Activated CD4-positive, alpha-beta T cell treated with anti-CD3 and anti-CD28 coated beads for 48 hours (primary cell): ENCODE measurements around the gene ABR.
"Not testable (repeated sequence)": the region's sequence is repeated elsewhere in the genome, so short reads cannot be mapped to it uniquely, and the experiment has no call there.

Source experiments
- DNase-seq: peaks from one replicate; pipeline ENCODE4 v3.0.0-alpha.2; 2020

Gene ABR

DNA sequence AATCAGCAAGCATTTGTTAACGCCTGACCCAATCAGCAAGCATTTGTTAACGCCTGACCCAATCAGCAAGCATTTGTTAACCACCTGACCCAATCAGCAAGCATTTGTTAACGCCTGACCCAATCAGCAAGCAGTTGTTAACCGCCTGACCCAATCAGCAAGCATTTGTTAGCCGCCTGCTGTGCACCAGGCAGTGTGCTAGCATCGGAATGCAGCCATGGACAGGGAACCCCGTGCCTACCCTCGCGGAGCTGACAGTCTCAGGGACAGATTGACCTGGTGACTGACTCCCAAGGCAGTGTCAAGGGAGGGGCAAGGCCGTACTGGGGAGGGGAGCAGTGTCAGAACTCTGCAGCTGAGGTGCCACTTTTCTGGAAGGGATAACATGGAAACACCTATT, 66.9 kb downstream of the ABR start:
- DNase-seq = no peak

DNA sequence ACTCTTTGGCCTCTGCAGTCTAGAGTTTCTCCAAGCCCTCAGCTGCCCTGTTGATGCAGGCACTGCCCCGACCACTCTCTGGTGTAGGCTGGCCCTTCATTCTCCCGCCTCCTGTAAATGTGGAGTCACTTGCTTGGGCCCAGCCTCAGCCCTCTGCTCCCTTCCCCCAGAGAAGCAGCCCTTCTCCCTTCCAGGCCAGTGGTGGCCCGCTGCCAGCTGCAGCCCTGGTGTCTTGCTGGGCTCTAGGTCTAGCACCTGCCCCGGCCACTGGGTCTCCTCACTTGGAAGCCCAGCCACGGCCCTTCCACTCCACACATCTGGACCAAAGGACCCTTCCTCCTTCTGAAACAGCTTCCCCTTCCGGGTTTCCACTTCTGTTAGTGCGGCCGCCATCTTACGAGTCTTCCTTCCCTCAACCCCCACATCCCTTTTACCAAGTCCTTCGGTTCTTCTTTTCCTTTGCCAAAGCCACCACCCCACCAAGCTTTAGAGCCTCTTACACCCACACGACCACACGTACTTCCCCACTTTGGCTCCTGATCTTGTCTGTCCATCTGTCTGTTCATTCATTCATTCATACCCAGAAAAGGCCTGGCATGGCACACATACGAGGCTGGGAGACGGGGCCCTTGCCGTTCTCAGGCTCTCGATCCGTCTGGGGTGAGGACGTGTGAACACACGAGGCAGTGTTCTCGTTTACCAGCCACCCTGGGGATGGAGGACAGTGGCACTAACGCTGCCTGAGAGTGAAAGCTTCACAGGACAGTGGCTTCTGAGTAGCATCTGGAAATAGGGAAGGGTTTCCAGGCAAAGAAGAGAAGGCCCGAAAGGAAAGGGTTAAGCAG, 68.0 kb downstream of the ABR start:
- DNase-seq = no peak

DNA sequence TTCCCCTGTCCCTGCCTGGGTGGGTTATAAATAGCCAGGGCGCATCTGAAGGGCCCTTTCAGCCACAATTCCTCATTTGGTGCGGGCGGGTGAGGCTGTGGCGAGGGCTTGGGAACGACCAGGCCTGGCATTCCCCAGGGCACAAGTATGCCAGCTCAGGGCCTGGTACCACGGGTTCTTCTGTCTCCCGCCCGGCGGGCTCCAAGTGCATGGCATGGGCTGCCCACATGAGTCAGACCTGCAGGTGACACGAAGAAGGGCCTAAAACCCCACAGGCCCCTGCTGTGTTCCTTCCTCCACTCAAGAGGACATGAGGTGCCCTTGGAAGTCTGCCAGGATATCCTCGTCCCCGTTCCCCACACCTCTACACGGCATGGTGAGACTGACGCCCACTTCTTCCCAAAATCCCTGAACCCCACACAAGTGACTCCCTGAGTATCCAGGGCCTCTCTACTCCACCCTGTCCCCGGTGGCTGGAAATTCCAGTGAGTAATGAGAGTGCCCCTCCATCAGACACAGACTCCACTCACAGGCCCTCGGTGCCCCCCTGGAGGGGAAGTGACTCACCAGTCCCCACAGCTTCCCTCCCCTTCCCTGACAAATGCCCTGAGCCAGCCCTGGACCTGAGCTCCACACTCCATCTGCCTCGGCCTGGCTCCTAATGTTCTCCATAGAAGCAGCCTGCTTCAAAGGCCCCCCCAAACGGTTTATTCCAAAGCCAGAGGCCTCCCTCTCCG, 68.8 kb downstream of the ABR start:
- no peak for DNase-seq

DNA sequence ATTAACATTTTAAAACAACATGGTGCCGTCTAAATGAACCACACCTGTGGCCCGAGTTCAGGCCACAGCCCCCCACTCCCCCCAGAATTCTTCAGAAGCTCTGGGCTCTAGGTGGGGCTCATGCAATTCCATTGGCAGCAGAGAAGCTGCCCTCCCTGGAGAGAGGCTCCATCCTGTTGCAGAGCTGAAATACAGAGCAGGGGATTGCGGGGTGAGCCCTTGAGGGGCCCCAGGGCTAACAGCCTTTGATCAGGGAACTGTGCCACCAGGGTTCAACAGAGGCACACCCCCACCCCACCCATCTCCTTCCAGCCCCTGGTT, 69.3 kb downstream of the ABR start:
- DNase-seq = no peak

DNA sequence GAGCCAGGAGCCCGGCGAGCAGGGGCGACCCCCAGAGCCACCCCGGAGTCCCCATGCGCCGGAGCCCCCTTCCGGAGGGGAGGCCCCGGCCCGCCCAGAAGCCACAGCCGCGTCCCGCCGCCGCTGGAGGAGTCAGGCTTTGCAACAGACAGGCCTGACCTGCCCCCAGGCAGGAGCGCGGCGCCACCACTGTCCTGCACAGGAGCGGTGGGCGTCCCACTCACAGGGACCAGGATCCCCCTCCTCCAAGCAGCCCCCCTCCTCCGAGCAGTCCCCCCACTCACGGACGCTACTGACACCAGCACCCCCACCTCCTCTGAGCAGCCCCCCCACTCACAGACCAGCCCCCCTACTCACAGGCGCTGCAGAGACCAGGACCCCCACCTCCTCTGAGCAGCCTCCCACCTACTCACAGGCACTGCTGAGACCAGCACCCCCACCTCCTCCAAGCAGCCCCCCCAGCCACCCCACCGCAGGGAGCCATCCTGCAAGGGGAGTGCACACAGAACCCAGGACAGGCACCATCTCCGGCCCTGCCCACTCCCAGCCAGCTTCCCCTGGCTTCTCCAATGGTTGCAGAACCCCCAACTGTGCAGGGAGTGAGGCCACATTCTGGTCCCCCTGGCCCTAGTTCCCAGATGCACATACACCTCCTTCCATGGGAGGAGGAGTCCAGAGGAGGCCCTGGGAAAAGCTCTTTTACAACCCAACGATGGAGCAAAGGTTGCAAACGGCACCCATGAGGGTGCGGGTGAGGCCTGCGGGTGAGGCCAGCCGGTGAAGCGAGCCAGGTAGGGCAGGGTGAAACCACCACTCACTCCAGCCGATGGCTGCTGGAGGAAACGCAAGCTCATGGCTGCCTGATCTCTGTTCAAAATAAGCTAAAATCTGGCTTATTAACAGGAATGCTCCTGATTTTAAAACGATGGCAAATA, 69.9 kb downstream of the ABR start:
- peak; percentile 67 for DNase-seq

DNA sequence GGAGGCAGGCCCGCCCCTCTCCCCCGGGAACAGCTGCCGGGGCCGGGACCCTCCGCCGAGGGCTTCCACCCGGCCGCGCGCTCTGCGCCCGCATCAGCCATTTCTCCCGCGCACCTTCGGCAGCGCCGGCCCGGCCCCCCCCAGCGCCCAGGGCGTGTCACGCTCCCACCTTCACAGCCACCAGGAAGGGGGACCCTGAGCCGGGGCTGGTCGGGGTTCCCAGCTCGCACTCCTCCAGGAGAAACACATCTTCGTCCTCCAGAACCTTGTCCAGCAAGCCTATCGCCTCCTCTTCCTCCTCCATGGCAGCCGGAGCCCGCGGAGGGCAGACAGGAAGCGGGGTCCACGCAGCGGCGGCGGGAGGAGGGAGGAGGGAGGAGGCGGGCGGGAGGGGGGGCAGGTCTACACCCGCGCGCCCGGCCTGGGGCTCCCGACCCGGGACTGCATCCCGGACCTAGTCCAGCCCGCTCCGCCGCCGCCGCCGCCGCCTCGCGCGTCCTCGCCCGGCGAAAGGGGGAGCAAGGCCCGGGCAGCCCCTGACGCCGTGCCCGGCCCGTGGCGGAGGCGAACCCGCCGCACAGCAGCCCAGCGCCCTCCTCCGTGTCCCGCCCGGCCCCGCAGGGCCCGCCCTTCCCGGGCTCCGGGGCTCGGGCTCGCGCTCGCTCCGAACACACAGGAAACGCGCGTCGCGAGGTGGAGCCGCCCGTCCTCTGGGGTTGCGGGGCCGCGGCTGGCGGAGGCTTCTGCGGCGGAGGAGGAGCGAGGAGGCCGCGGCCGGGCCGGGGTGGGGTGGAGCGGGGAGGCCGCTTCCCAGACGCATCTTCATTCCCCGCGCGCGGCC, 70.8 kb downstream of the ABR start:
- DNase-seq = peak; percentile 70

DNA sequence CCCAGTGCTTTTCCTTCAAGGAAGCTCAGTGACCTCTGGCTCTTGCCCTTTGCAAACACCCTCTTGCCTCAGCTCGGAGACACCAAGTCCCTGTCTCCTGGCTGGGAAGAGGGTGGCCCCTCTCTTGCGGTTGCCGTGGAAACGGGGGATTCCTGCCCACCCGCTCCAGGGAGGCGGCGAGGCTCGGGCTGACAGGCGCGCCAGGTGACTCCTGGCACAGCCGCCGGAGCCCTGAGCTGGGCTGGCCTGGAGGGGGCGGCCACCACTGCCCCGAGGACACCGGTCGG, 71.4 kb downstream of the ABR start:
- DNase-seq = no peak

DNA sequence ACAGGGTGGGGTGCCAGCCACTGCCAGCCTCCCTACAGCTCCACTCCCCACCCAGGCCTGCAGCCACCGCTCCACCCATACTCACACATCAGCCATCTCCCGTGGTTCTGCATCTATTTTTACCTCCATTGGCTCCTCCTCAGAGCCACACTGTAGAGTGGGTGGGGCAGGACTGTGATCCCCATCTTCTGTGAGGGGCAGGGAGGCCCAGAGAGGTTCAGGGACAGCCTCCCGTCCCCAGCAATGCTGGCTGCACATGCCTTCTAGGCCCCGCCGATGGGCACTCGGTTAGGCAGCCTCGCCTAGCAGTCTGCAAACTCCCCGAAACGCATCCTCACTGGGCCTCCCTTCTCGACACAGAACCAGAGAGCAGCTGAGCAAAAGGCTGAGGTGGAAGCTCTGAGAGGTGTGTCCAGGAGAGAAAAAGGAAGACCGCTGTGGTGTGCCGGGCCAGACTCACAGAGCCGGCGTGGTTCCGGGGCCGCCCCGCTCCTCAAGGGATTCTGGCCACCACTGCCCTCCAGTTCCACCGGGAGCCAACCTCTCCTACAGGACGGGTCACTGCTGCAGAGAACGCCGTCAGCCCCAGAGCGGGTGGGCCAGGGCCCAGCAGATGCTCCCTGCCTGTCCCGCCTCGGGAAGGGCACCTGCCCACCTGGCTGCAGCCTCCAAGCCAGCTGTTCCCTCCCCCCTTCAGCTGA, 71.9 kb downstream of the ABR start:
- DNase-seq = no peak

DNA sequence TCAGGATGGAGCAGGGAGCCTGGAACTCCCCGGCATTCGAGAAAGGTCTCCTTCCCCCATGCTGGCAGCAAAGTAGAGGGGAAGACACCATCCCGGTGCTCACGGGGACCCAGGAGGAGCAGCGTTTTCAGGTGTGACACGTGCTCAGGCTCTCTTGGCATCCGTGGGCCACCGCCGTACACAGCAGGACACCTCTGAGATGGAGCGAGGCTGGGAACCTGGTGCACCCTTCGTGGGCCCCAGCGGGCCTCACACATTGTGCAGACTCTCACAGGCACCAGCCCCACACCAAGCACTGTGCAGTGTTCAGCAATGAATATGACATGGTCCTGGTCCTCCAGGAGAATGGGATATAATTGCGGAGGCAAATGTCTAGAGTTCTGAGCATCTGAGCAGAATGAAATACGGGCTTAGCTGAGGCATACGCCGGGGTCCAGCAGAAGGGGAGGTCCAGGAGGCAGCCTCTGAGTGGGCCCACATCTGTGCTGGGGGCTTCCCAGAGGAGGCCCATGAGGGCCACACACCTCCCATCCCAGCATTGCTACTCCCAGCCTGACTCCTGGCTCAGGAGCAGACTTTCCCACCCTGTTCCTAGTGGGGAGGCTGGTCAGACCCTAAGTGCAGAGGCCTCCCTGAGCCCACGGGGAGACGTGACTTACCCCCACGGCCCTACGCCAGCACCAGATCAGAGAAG, 72.6 kb downstream of the ABR start:
- no peak for DNase-seq

DNA sequence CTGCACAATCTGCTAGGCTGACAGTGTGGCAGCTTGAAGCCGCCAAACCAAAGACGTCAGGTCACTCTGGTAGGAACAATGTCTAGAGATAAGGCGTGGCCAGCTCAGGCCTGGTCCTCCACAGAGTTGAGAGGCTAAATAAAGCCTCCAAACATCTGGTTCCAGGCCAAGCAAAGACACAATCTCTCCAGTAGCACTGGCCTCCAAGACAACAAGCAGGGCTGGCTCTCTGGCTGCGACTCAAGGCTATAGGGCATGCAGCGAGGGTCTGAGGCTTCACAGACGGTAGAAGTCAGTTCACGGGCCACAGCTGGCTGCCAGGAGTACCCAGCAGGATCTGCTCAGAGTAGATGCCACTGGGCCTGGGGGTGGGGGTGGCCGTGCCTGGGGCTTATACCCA, 75.6 kb downstream of the ABR start:
- DNase-seq = no peak

DNA sequence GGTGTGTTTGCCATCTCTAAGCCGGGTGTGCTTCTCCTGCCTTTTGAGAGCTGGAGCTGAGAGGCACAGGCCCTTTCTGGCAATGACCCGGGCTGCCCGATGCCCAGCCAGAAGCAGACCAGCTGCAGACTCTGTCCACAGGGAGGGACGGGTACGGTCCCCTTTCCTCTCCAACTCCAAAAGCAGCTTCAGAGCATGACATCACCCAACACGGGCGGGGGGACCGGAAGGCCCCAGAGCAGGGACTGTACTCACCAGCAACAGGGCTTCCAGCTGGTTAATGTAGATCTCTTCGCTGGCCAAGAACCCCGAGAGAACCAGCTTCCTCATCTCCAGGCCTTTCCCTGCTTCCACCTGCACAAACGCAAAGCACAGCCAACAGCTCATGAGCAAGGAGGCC, 79.4 kb downstream of the ABR start:
- no peak for DNase-seq

DNA sequence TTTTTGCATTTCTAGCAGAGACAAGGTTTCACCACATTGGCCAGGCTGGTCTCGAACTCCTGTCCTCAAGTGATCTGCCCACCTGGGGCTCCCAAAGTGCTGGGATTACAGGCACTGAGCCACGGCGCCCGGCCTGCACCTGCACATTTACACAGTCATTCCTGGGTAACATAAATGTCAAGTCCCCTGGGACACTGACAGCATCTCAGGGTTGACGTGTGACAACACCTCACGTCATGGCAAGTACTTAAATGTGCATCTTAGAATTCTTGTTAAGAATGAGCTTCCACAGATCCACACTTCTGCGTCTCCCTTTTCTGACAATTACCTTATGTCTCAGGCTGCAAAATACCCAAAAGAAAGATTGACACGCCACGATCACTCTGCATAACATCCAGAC, 80.5 kb downstream of the ABR start:
- no peak for DNase-seq

DNA sequence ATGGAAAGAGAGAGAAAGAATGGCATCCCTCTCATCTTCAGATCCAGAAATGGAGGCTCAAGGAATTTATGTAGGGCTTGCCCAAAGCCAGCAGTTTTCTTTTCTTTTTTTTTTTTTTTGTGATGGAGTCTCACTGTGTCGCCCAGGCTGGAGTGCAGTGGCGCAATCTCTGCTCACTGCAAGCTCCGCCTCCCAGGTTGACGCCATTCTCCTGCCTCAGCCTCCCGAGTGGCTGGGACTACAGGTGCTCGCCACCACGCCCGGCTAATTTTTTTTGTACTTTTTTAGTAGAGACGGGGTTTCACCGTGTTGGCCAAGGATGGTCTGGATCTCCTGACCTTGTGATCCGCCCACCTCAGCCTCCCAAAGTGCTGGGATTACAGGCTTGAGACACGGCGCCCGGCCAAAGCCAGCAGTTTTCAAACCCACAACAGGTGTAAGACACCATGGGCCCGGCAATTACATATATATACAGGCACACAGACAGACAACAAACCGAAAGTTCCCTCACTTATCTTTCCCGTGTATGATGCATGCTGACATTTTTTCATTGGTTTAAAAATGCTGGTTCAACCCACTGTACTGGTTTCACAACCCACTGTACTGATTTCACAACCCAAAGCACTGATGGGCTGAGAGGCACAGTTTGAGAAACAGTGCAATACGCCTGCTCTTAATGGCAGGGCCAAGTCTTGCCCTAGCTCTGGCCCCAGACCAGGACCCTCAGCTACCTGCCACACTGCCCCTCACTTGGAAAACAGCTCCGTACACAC, 81.6 kb downstream of the ABR start:
- not testable (repeated sequence) for DNase-seq

DNA sequence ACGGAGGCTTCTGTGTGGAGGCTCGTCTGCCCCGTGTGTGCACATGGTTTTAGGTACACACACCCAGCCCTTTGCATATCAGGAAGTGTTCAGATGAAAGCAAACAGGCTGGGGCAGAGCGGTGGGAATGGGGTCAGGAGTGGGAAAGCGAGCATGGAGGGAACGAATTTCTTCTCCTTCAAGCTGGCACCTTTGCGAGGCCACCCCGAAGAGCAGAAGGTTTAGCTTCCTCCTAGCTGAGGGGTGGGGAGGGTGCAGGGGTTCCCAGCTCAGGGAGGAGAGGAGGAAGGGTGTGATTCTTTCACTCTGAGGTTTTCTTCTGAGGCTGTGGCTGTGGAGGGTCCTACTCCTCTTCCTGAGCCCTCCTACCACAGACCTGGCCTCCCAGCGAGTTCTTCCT, 83.6 kb downstream of the ABR start:
- DNase-seq = no peak

DNA sequence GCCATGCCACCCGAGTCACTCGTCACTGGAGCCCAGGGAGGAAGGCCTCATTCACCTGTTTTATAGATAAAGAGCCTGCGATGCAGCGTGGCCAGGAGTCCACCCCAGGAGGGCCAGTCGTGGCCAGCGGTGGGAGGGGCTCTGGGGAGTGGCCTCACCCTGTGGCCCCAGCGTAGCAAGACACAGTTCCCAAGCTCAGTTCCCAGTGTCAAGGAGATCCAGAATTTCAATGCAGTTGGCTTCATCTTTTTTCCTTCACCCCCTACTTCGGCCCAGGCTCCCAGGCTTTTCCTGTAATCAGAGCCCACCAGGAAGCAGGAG, 84.0 kb downstream of the ABR start:
- no peak for DNase-seq

DNA sequence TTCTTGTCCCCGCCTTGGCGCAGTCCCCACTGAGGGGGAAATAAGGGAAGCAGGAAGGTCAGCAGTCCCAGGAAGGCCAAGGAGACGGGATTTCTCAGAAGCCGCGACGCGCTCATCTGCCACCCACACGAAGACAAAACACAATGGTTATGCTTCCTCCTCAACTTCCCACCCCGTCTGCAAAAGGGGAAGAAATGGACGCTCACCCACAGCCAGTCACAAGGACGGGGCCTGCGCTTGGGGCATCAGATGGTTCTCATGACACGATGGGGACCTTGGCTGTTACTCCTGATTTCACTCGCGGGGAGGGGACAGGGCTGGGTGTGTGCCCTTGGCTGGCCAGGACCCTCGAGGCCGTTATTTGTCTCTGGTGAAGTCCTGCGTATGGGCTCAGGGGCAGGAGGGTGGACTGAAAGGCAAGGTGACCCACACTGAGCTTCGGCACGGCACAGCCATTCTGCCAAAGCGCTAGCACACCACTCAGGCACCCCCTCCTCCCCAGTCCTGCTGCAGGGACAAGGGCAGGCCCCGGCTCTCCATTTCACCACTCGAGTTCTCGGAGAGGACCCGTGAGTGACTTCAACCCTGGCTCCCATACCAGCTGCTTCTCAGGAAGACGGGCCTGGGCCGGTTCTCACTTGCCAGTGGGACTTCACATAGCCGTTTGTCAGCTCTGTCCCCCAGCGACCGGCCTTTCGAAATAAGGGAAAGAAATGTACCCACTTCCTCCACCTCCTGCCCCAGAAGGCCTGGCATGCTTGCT, 84.5 kb downstream of the ABR start:
- no peak for DNase-seq

DNA sequence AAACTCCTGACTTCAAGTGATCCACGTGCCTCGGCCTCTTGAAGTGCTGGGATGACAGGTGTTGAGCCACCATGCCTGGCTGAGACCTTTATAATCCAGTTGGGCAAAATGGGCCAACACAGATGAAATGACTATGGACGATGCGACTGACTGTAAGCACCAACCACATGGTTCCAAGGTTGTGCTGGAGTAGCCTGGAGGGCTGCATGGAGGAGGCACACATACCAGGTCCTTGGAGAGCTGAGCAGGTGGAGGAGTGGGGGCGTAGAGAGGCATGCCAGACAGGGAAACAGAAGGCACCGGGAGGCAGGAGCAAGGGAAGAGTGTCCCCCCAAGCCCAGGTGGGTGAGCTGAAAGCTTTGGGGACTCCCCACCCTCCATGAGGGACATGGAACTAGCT, 85.2 kb downstream of the ABR start:
- DNase-seq = no peak

DNA sequence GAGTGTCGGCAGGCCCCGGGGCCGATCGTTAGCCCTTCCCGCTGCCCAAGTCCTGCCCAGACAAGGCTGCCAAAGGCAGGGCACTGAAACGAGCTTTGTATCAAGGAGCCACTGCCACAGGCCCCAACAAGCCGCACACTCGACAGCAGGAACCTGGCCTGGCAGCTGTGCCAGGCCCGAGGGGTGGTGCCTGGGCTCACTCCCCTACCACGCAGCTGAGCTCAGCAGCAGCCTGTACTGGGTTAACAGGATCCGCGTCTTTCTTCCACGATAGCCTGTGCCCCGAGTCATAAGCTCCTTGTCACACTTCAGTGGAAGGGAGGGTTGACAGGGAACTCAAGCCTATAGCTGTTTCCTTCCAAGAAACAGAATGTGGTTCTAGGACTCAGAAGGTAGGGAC, 87.9 kb downstream of the ABR start:
- no peak for DNase-seq

DNA sequence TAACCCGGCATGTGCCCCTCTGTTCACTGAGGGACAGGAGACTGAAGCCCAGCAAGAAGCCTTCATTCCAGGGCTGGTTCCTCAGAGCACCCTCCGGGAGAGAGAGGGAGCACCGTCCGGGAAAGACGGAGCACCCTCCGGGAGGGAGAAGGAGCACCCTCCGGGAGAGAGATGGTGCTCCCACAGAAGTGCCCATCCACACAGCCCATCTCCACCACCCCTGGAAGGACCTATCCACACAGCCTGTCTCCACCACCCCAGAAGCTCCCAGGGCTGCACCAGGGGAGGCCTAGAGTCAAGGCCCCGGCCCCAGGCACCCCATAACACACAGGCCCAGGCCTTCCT, 88.6 kb downstream of the ABR start:
- DNase-seq = no peak

DNA sequence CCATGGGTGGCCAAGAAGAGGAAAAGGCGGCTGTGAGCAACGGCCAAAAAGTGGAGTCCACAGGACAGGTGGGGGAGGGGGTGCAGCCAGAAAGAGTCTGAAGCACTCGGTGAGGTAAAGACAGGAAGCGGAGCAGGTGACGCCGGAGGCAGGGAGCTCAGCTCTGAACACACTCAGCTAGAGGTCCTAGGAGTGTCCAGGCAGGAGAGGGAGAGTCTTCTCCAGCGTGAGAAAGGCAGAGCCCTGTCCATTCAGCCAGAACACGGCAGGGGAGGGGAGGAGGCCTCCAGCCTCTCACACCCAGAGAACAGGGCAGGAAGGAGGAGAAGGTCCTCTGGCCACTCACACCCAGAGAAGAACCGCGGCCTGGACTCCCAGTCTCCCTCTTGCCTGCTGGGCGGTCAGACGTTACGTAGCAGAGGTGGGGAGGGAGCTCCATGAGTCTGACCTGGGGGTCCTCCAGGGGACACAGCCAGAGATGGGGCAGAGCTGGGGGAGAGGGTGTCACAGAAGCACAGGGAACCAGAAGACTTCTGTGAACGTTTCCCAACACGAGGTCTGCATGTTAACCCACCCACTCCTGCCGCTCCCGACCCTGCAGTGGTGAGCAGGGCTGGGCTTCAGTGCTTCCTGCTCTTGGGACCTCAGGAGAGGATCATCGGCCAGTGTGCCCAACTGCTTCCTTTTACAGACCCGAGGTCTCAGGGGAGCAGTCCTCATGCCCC, 89.2 kb downstream of the ABR start:
- DNase-seq = no peak
